PFSK-1 (cell line): Measurements from ENCODE around the gene HECA.

Experiments used
- FOXP2 ChIP-seq: optimal IDR thresholded peaks from 2 replicates; pipeline ENCODE3; 2011; ENCODE audit warnings: borderline replicate concordance, control low read depth, inconsistent platforms; ENCODE audit not compliant: insufficient read depth; ENCODE audit errors: extremely low read length, extremely low read depth
- POLR2AphosphoS5 ChIP-seq: IDR thresholded peaks from 2 replicates; pipeline ENCODE4 v1.6.1; 2012; ENCODE audit warnings: low read depth, mild to moderate bottlenecking, control low read depth, low read length, moderate library complexity
- SIN3A ChIP-seq: IDR thresholded peaks from 2 replicates; pipeline ENCODE4 v1.6.1; 2012; ENCODE audit warnings: mild to moderate bottlenecking, low read length, moderate library complexity, borderline replicate concordance; ENCODE audit not compliant: insufficient read depth
- TAF1 ChIP-seq: IDR thresholded peaks from 2 replicates; pipeline ENCODE4 v1.6.1; 2012; ENCODE audit warnings: low read length, control low read depth, borderline replicate concordance; ENCODE audit not compliant: insufficient read depth
- TF ChIP-seq, protein P1 (sequence below), 2 experiments: IDR thresholded peaks; 2 replicates each; pipeline versions ENCODE4 v1.6.1 to v1.8.0; 2011 to 2012; ENCODE audit warnings: low read depth in 2 of 2, low read length in 2 of 2, control low read depth in 1 of 2, inconsistent platforms in 1 of 2, mild to moderate bottlenecking in 1 of 2, moderate library complexity in 1 of 2; ENCODE audit not compliant: insufficient read depth in 1 of 2

Gene HECA

GRCh38 chr6:139156102-139156501 is 21.2 kb downstream of the HECA start:
- no peak for TF ChIP-seq FOXP2

GRCh38 chr6:139156551-139156950 is 21.7 kb downstream of the HECA start:
- TF ChIP-seq SIN3A (no peak), TAF1 (no peak), FOXP2 (no peak), POLR2AphosphoS5 (no peak)
- TF ChIP-seq, protein P1, sequence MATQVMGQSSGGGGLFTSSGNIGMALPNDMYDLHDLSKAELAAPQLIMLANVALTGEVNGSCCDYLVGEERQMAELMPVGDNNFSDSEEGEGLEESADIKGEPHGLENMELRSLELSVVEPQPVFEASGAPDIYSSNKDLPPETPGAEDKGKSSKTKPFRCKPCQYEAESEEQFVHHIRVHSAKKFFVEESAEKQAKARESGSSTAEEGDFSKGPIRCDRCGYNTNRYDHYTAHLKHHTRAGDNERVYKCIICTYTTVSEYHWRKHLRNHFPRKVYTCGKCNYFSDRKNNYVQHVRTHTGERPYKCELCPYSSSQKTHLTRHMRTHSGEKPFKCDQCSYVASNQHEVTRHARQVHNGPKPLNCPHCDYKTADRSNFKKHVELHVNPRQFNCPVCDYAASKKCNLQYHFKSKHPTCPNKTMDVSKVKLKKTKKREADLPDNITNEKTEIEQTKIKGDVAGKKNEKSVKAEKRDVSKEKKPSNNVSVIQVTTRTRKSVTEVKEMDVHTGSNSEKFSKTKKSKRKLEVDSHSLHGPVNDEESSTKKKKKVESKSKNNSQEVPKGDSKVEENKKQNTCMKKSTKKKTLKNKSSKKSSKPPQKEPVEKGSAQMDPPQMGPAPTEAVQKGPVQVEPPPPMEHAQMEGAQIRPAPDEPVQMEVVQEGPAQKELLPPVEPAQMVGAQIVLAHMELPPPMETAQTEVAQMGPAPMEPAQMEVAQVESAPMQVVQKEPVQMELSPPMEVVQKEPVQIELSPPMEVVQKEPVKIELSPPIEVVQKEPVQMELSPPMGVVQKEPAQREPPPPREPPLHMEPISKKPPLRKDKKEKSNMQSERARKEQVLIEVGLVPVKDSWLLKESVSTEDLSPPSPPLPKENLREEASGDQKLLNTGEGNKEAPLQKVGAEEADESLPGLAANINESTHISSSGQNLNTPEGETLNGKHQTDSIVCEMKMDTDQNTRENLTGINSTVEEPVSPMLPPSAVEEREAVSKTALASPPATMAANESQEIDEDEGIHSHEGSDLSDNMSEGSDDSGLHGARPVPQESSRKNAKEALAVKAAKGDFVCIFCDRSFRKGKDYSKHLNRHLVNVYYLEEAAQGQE (IDR thresholded peaks at IDR 0.05; ENCODE audit: insufficient read depth in 1 of 2, low read depth in 2 of 2, low read length in 2 of 2), result no peak

DNA sequence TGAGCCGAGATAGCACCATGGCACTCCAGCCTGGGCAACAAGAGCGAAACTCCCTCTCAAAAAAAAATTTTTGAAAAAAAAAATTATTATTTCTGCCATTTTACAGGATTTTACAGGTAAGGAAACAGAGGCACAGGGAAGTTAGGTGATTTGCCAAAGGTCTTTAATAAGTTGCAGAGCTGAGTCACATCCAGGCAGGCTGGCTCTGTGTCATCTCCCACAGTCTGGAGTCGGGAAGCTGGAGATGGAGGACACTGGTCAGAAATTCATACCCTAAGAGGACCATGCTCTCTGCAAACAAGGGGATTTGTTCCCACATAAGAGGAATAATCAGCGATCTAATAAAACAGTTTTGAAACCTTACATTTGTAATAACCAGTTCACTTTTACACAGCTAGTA is 24.1 kb downstream of the HECA start:
- TF ChIP-seq POLR2AphosphoS5 (no peak), SIN3A (no peak), TAF1 (no peak), FOXP2 (no peak)
- TF ChIP-seq, protein P1 (IDR thresholded peaks at IDR 0.05; ENCODE audit: insufficient read depth in 1 of 2, low read depth in 2 of 2, low read length in 2 of 2), result no peak

DNA sequence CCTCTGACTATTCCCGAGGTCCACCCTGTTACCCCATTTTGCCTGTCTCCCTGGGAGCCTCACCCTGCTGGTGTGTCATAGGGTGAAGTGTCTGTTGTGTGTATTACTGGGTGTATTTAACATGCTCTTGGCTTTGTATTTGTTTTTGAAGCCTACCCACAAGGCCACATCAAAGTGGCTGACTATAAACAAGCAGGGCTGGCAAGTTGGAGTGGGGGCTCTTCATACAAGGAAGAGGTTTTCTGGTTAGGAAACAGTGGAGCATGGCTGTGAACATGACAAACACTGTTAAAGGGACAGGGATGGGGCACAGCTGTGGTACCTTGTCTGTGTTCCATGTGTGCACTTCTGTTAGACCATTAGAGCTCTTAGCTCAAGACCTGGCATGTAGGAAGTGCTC is 26.3 kb downstream of the HECA start:
- TF ChIP-seq, protein P1 (IDR thresholded peaks at IDR 0.05; ENCODE audit: insufficient read depth in 1 of 2, low read depth in 2 of 2, low read length in 2 of 2), result no peak
- TF ChIP-seq POLR2AphosphoS5 (no peak), TAF1 (no peak)

- TF ChIP-seq, protein P1 (IDR thresholded peaks at IDR 0.05; ENCODE audit: insufficient read depth in 1 of 2, low read depth in 2 of 2, low read length in 2 of 2), result no peak
- no peak for TF ChIP-seq POLR2AphosphoS5
- no peak for TF ChIP-seq FOXP2
- TF ChIP-seq TAF1, result no peak
- TF ChIP-seq SIN3A, result no peak
Observed at GRCh38 chr6:139161817-139162284, 27.0 kb downstream of the HECA start.

GRCh38 chr6:139164001-139164400 is 29.1 kb downstream of the HECA start:
- TF ChIP-seq, protein P1 (IDR thresholded peaks at IDR 0.05; ENCODE audit: insufficient read depth in 1 of 2, low read depth in 2 of 2, low read length in 2 of 2), result no peak
- no peak for TF ChIP-seq POLR2AphosphoS5
- TF ChIP-seq FOXP2, result no peak
